ENCODE results near the gene GAPT.
A peak's percentile ranks its signal among the peaks of the same experiment; 100 is the strongest.
"Not testable (repeated sequence)": the region's sequence is repeated elsewhere in the genome, so short reads cannot be mapped to it uniquely, and the experiment has no call there.

GAPT gene

GRCh38 chr5:58505971-58506640, 14.9 kb downstream of the GAPT start:
- peak; percentile 14 to 29 for DNase-seq

- no peak for DNase-seq
Measured at GRCh38 chr5:58507715-58508114, 16.5 kb downstream of the GAPT start.

- DNase-seq: no peak
Measured at GRCh38 chr5:58517198-58517597, 26.0 kb downstream of the GAPT start.

GRCh38 chr5:58523956-58524355, 32.7 kb downstream of the GAPT start:
- DNase-seq: no peak

- DNase-seq: no peak
Measured at GRCh38 chr5:58524571-58524970, 33.3 kb downstream of the GAPT start.

- no peak for DNase-seq
Measured at GRCh38 chr5:58530942-58531490, 39.8 kb downstream of the GAPT start.

DNA sequence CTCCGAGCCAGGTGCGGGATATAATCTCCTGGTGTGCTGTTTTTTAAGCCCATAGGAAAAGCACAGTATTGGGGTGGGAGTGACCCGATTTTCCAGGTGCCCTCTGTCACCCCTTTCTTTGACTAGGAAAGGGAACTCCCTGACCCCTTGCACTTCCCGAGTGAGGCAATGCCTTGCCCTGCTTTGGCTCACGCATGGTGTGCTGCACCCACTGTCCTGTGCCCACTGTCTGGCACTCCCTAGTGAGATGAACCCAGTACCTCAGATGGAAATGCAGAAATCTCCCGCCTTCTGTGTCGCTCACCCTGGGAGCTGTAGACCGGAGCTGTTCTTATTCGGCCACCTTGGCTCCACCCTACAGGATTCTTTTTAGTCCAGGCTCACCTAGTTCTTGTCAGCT, 50.7 kb downstream of the GAPT start:
- DNase-seq: not testable (repeated sequence)

DNA sequence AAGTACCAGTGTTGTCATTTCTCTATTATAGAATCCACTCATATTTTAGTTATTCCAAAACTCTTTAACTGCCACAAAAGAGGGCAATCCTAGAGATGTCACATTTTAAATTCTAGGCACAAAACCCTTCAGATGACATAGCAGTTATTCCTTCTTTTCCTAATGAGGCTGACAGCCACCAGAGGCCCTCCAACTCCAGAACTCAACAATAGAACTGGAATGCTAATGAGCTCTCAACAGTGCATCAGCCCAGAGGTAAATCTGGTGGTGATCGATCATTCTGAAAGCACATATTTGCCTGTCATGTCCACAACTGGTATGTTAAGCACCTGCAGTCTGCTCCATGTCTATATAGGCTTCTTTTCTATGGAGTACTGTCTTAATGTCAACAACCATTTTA, 51.5 kb downstream of the GAPT start:
- DNase-seq: no peak

GRCh38 chr5:58543723-58544122, 52.5 kb downstream of the GAPT start:
- DNase-seq: no peak

DNA sequence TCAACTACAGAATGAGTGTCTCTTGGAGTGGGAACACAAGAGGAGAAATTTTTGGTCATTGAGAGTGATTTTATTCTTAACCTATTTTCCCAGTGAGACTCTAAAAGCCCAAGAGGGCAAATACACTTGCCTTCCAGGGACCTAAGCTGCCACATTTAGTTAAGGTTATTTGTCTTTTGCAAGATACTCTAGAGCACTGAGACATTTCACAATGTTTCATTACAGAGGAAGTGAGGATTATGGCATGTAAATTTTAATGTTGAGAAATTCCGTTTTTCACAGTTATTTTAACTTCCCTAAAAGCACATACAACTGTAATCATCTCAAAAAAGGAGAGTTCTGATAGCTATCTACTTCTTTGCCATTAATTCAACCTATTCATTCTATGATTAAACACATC, 53.0 kb downstream of the GAPT start:
- DNase-seq: peak; percentile 91 to 92

- DNase-seq: peak in 1 of 2 experiments; percentile 10
Measured at GRCh38 chr5:58544926-58545325, 53.7 kb downstream of the GAPT start.

- peak; percentile 81 to 84 for DNase-seq
Measured at GRCh38 chr5:58545912-58546311, 54.7 kb downstream of the GAPT start.

Measured in Kasumi-1 (cell line).